HL-60/S4 treated with retinoic acid at 250 ng/mL for 4 days and 3 days (cell line): ENCODE results near the gene PPP1R3F.

Experiments used
- in situ Hi-C: fragments of 300-500 bp; cut with MboI; formaldehyde crosslinking; loops from 2 replicates; pipeline ENCODE4 v1.7.0; 2022; ENCODE audit warnings: low sequenced_read_pairs

The PPP1R3F gene

GRCh38 chrX:49247916-49248811 lies 21.4 kb upstream of the PPP1R3F start:
- in situ Hi-C loops = no loop called here

- in situ Hi-C loops = no loop called here
Measured at GRCh38 chrX:49249071-49249470, 20.5 kb upstream of the PPP1R3F start.

- in situ Hi-C loops = no loop called here
Measured at GRCh38 chrX:49249616-49250015, 20.0 kb upstream of the PPP1R3F start.

GRCh38 chrX:49250066-49250465 lies 19.5 kb upstream of the PPP1R3F start:
- in situ Hi-C loops = no loop called here

GRCh38 chrX:49250578-49250977 lies 19.0 kb upstream of the PPP1R3F start:
- in situ Hi-C loops = no loop called here

GRCh38 chrX:49251325-49251724 lies 18.3 kb upstream of the PPP1R3F start:
- in situ Hi-C loops = no loop called here

GRCh38 chrX:49254639-49255038 lies 15.0 kb upstream of the PPP1R3F start:
- in situ Hi-C loops = no loop called here

- in situ Hi-C loops = no loop called here
Measured at GRCh38 chrX:49256268-49256995, 13.2 kb upstream of the PPP1R3F start.

GRCh38 chrX:49257074-49257790 lies 12.4 kb upstream of the PPP1R3F start:
- in situ Hi-C loops = no loop called here

GRCh38 chrX:49257846-49258748 lies 11.5 kb upstream of the PPP1R3F start:
- in situ Hi-C loops = no loop called here

- in situ Hi-C loops = no loop called here
Measured at GRCh38 chrX:49258749-49259124, 10.9 kb upstream of the PPP1R3F start.

- in situ Hi-C loops = no loop called here
Measured at GRCh38 chrX:49260221-49260985, 9.2 kb upstream of the PPP1R3F start.

- in situ Hi-C loops = no loop called here
Measured at GRCh38 chrX:49262603-49263002, 7.0 kb upstream of the PPP1R3F start.

GRCh38 chrX:49263631-49264030 lies 6.0 kb upstream of the PPP1R3F start:
- in situ Hi-C loops = no loop called here

GRCh38 chrX:49264460-49264859 lies 5.1 kb upstream of the PPP1R3F start, which contains the start of gene FOXP3:
TSS of gene FOXP3 (minus strand) at chrX:49264710. CDS start at chrX:49258505, 6,205 bp downstream.
- in situ Hi-C loops = no loop called here

- in situ Hi-C loops = no loop called here
Measured at GRCh38 chrX:49266523-49267445, 2.8 kb upstream of the PPP1R3F start.

- in situ Hi-C loops = no loop called here
Measured at GRCh38 chrX:49268702-49269009, 937 bp upstream of the PPP1R3F start.

- in situ Hi-C loops = no loop called here
Measured at GRCh38 chrX:49269010-49269766, 405 bp upstream of the PPP1R3F start.
